Raji (cell line): Measurements from ENCODE around the gene TOMM40L.

ENCODE experiments used
- POLR2A ChIP-seq: IDR thresholded peaks from 2 replicates; pipeline ENCODE4 v1.6.1; 2011; ENCODE audit warnings: low read depth, low read length, control low read depth; ENCODE audit not compliant: insufficient read depth

TOMM40L gene

GRCh38 chr1:161259765-161260164, 33.9 kb downstream of the TOMM40L start:
- TF ChIP-seq POLR2A, result no peak

GRCh38 chr1:161260376-161261260, 34.8 kb downstream of the TOMM40L start:
- TF ChIP-seq POLR2A, result no peak

GRCh38 chr1:161261261-161262235, 35.7 kb downstream of the TOMM40L start:
- TF ChIP-seq POLR2A, result no peak

GRCh38 chr1:161265305-161265704, 39.4 kb downstream of the TOMM40L start:
- TF ChIP-seq POLR2A, result no peak

- no peak for TF ChIP-seq POLR2A
Measured at GRCh38 chr1:161266202-161266601, 40.3 kb downstream of the TOMM40L start.

GRCh38 chr1:161266836-161267235, 41.0 kb downstream of the TOMM40L start:
- TF ChIP-seq POLR2A, result no peak

GRCh38 chr1:161267321-161267720, 41.5 kb downstream of the TOMM40L start:
- TF ChIP-seq POLR2A, result no peak

- TF ChIP-seq POLR2A, result no peak
Measured at GRCh38 chr1:161273402-161273801, 47.5 kb downstream of the TOMM40L start.

- no peak for TF ChIP-seq POLR2A
Measured at GRCh38 chr1:161274874-161275273, 49.0 kb downstream of the TOMM40L start.
